Muscle layer of colon (tissue), 2 donors: ENCODE measurements around the gene SCN4A.
A peak's percentile ranks its signal among the peaks of the same experiment; 100 is the strongest.
"Not testable (repeated sequence)": the region's sequence is repeated elsewhere in the genome, so short reads cannot be mapped to it uniquely, and the experiment has no call there.

Experiments used
- H3K27ac ChIP-seq: one replicate; pipeline ENCODE4 v1.7.0; 2013; ENCODE audit warnings: low read depth, mild to moderate bottlenecking, low read length, moderate library complexity
- H3K27me3 ChIP-seq, 2 donors: one replicate each; pipeline ENCODE4 v1.7.0; 2013; ENCODE audit warnings: low read length in 2 of 2, mild to moderate bottlenecking in 2 of 2; ENCODE audit not compliant: insufficient read depth in 2 of 2, control insufficient read depth in 1 of 2
- H3K36me3 ChIP-seq: one replicate; pipeline ENCODE4 v1.7.0; 2013; ENCODE audit warnings: mild to moderate bottlenecking, low read length; ENCODE audit not compliant: insufficient read depth
- H3K4me1 ChIP-seq: one replicate; pipeline ENCODE4 v1.7.0; 2013; ENCODE audit warnings: mild to moderate bottlenecking, low read length; ENCODE audit not compliant: insufficient read depth
- H3K4me3 ChIP-seq, 2 donors: one replicate each; pipeline ENCODE4 v1.7.0; 2013; ENCODE audit warnings: low read length in 2 of 2, low read depth in 1 of 2, mild to moderate bottlenecking in 1 of 2, moderate library complexity in 1 of 2
- H3K9ac ChIP-seq: one replicate; pipeline ENCODE4 v1.7.0; 2013; ENCODE audit warnings: low read length
- H3K9me3 ChIP-seq: one replicate; pipeline ENCODE4 v1.7.0; 2013; ENCODE audit warnings: mild to moderate bottlenecking, low read length
- donor health status: abdominal sarcoma.
- donor health status: Adenocarcinoma of cecum.

SCN4A gene

GRCh38 chr17:63988741-63989621 lies 16.3 kb upstream of the SCN4A start:
- Histone ChIP-seq H3K36me3 (no peaks in the 10 kb centered on the region), H3K27me3 (peaks cover 12 to 13% of the 10 kb centered on the region in 2 donors), H3K27ac (peak overlapping the region; percentile 44), H3K9ac (no peak overlapping the region), H3K9me3 (no peaks in the 10 kb centered on the region), H3K4me3 (peak overlapping the region in 1 of 2 donors; percentile 27), H3K4me1 (peaks cover 5% of the 10 kb centered on the region)

GRCh38 chr17:63988127-63988478 lies 15.4 kb upstream of the SCN4A start:
- Histone ChIP-seq H3K4me1 (peaks cover 9% of the 10 kb centered on the region), H3K9ac (no peak overlapping the region), H3K9me3 (no peaks in the 10 kb centered on the region), H3K27ac (peak overlapping the region; percentile 44), H3K4me3 (no peak overlapping the region), H3K36me3 (no peaks in the 10 kb centered on the region), H3K27me3 (peaks cover 12 to 13% of the 10 kb centered on the region in 2 donors)

- Histone ChIP-seq H3K4me1 (peaks cover 12% of the 10 kb centered on the region), H3K9me3 (no peaks in the 10 kb centered on the region), H3K27ac (peak overlapping the region; percentile 13), H3K9ac (no peak overlapping the region), H3K36me3 (no peaks in the 10 kb centered on the region), H3K27me3 (peaks cover 9 to 13% of the 10 kb centered on the region in 2 donors), H3K4me3 (no peak overlapping the region)
These were observed 14.8 kb upstream of the SCN4A start for GRCh38 chr17:63987221-63988126.

- no peak overlapping the region for H3K4me3 ChIP-seq
- peaks cover 12% of the 10 kb centered on the region for H3K4me1 ChIP-seq
- no peaks in the 10 kb centered on the region for H3K36me3 ChIP-seq
- peaks cover 2 to 11% of the 10 kb centered on the region in 2 donors for H3K27me3 ChIP-seq
- no peaks in the 10 kb centered on the region for H3K9me3 ChIP-seq
- H3K27ac ChIP-seq = no peak overlapping the region
- H3K9ac ChIP-seq = no peak overlapping the region
These were observed 14.1 kb upstream of the SCN4A start for GRCh38 chr17:63986821-63987220.

- H3K27me3 ChIP-seq = peaks cover 0 to 6% of the 10 kb centered on the region in 2 donors
- H3K9me3 ChIP-seq = no peaks in the 10 kb centered on the region
- H3K36me3 ChIP-seq = no peaks in the 10 kb centered on the region
- H3K4me3 ChIP-seq = no peak overlapping the region
- peaks cover 14% of the 10 kb centered on the region for H3K4me1 ChIP-seq
- H3K27ac ChIP-seq = no peak overlapping the region
- H3K9ac ChIP-seq = no peak overlapping the region
These were observed 12.8 kb upstream of the SCN4A start for GRCh38 chr17:63985387-63986140.

- Histone ChIP-seq H3K4me3 (no peak overlapping the region), H3K9me3 (no peaks in the 10 kb centered on the region), H3K36me3 (no peaks in the 10 kb centered on the region), H3K4me1 (peaks cover 20% of the 10 kb centered on the region), H3K27me3 (peaks cover 0 to 4% of the 10 kb centered on the region in 2 donors), H3K9ac (no peak overlapping the region), H3K27ac (peak overlapping the region; percentile 49)
These were observed 12.1 kb upstream of the SCN4A start for GRCh38 chr17:63984651-63985386.

- no peak overlapping the region for H3K9ac ChIP-seq
- H3K27me3 ChIP-seq = peaks cover 0 to 4% of the 10 kb centered on the region in 2 donors
- H3K36me3 ChIP-seq = no peaks in the 10 kb centered on the region
- H3K4me1 ChIP-seq = peaks cover 20% of the 10 kb centered on the region
- H3K4me3 ChIP-seq = no peak overlapping the region
- H3K27ac ChIP-seq = no peak overlapping the region
- no peaks in the 10 kb centered on the region for H3K9me3 ChIP-seq
These were observed 11.5 kb upstream of the SCN4A start for GRCh38 chr17:63984236-63984635.

- Histone ChIP-seq H3K9me3 (no peaks in the 10 kb centered on the region), H3K4me1 (peaks cover 20% of the 10 kb centered on the region), H3K27ac (no peak overlapping the region)
These were observed 10.6 kb upstream of the SCN4A start for GRCh38 chr17:63983320-63983719.

GRCh38 chr17:63982641-63983040 lies 9.9 kb upstream of the SCN4A start:
- H3K4me3 ChIP-seq, H3K27me3 ChIP-seq, H3K36me3 ChIP-seq, H3K9ac ChIP-seq, H3K9me3 ChIP-seq, H3K27ac ChIP-seq: not testable (repeated sequence)
- peaks cover 20% of the 10 kb centered on the region for H3K4me1 ChIP-seq

More at GRCh38 chr17:63983320-63983719, 10.6 kb upstream of the SCN4A start:
- no peak overlapping the region for H3K9ac ChIP-seq
- H3K36me3 ChIP-seq = no peaks in the 10 kb centered on the region
- H3K27me3 ChIP-seq = no peaks in the 10 kb centered on the region
- no peak overlapping the region for H3K4me3 ChIP-seq

- peaks cover 15% of the 10 kb centered on the region for H3K4me1 ChIP-seq
- no peak overlapping the region for H3K9ac ChIP-seq
- H3K36me3 ChIP-seq = no peaks in the 10 kb centered on the region
- H3K27ac ChIP-seq = no peak overlapping the region
- H3K9me3 ChIP-seq = no peaks in the 10 kb centered on the region
- no peak overlapping the region for H3K4me3 ChIP-seq
- no peaks in the 10 kb centered on the region for H3K27me3 ChIP-seq
These were observed 5.8 kb upstream of the SCN4A start for GRCh38 chr17:63978272-63979200.
